NCI-H2029 (cell line): Measurements from ENCODE around the gene DNASE2.

Experiments used
- DNase-seq: peaks from one replicate; lab custom pipeline; 2025; lab: John Stamatoyannopoulos, UW

DNASE2 gene

DNA sequence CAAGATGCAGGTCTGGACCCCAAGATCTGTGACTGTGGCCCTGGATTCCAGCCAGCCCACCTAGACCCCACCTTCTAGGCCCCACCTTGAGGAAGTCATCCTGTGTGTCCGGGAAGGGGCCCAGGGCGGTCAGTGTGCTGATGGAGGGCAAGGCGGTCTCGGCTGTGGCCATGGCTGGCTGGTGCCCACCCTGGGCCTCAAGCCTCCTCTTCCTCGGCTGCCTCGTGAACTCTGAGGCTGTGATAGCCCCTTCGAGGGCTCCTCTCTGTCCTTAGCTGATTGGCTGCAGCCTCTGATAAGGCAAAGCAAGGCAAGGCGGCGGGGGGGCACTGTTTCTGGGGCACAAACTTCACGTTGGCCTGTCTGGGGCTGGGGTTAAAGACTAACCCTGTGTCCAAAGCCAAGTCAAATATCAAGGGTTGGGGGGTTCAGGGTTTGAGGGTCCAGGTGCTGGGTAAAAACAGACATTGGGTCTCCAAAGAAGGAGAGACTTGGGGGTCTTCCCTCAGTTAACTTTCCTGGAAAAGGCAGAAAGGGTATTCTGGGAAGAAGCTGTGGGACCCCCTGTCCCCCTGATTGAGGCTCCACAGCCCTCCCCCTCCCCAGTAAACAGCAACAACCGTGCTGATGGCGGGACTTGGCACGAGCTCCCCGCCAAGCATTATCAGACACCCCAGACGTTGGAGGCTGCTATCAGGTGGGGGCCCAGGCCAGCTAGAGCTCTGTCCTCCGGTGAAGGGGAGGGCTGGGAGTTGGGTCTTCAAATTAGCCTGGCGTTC, 5.9 kb upstream of the DNASE2 start, which contains the start of gene KLF1:
KLF1 (minus strand) TSS at position 233 of the 779 bp plus-strand sequence; CDS start at position 172, 61 bp downstream.
- no peak for DNase-seq

DNA sequence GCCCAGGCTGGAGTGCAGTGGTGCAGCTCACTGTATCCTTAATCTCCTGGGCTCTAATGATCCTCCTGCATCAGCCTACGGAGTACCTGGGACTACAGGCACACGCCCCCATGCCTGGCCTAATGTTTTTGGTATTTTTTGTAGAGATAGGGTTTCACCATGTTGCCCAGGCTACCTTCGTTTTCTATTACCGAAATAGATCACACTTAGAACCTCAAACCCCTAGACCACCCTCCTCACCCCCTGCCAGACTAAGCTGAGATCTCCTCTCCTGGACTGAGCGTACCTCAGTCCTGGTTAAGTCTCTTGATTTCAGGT, 5.4 kb upstream of the DNASE2 start:
- no peak for DNase-seq

DNA sequence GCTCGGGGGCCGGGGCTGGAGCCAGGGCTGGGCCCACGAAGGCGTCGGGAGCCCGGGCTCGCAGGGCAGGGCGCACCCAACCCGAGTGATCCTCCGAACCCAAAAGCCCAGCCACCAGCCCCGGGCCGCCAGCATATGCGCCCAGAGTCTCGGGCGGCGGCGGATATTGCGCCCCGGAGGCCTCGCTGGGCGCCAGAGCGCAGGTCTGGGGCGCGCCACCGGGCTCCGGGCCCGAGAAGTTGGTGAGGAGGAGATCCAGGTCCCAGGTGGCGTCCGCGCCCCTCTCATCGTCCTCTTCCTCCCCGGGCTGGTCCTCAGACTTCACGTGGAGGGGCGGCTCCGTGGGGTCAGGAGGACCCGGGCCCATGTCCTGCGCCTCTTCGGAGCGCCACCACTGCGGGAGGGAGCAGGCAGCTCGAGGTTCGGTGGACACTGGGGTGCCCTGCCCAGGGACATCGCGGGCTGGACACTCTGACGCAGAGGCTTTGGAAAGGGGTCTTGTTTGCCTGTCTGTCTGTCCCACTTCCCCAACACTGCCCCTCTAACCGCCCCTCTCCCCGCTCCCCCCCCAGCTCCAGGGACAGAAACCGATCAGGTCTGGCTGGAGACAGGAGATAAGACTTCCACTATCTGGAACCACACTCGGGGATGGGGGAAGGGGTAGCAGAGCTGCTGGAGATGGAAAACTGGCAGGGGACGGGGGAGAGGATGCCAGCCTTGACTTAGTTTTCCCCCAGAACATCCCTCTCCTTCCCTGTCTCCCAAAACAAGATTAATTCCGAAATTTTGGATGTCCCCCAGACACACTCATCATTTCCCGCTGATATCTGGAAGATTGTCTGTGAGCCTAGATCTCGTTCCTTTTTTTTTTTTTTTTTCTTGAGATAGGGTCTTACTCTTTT, 4.8 kb upstream of the DNASE2 start:
- DNase-seq = no peak

DNA sequence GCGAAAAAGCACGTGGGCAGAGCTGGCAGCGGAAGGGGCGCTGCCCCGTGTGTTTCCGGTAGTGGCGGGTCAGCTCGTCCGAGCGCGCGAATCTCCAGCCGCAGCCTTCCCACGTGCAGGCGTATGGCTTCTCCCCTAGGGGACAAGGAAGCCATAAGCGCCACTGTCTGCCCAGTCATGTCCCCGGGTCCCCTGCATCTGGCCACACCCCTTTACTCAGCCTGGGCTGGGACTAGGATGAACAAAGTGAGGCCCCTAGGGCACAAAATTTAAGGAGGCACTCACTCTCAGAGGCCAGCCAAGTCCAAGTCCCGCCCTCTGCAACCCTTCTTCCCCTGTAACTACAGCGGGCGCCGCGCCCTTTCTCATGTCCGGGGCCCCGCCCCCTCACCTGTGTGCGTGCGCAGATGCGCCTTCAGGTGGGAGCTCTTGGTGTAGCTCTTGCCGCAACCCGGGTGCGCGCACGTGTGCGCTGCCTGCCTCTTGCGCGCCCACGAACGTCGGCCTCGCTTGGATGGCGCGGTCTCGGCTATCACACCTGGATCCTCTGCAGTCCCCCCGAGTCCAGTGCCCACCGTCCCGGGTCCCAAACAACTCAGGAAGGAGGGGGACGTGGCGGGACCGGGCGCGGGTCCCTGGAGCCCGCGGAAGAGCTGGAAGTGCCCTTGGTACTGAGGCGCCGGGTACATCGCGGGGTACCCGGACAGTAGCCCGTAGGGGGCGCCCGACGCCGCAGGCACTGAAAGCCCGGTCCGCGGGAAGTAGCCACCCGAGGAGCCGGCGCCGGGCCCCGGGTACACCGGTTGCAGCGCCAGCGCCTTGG, 3.9 kb upstream of the DNASE2 start:
- peak; percentile 96 for DNase-seq

DNA sequence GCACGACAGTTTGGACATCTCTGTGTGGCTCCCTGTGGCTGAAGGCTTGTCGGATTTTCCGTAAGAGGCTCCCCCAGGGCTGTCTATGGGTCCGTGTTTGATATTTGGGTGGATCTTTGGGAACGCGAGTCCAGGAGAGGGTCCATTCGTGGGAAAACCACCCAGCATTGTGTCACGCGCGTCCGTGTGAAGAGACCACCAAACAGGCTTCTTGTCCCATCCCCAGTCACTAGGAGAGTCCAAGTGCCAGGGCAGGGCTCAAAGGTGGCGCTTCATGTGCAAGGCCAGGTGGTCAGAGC, 3.3 kb upstream of the DNASE2 start:
- DNase-seq = no peak

DNA sequence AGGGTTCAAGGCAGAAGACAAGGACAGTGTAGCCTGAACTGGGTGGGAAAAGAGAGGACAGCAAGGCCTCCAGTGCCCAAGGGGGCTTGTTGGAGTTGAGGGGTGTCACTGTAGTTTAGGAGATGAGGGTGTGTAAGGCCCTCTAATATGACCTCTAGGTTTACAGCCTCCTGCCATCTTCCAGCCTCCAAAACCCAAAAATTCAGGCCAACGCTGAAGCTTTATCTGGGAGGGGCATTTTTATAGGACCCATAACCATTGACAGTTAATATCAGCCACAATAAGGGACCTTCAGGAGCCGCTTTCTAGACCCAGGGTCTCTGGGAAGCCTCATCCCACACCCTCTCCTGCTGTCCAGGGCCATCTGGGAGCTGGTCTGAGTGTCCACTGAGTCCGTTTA, 3.0 kb upstream of the DNASE2 start:
- no peak for DNase-seq

DNA sequence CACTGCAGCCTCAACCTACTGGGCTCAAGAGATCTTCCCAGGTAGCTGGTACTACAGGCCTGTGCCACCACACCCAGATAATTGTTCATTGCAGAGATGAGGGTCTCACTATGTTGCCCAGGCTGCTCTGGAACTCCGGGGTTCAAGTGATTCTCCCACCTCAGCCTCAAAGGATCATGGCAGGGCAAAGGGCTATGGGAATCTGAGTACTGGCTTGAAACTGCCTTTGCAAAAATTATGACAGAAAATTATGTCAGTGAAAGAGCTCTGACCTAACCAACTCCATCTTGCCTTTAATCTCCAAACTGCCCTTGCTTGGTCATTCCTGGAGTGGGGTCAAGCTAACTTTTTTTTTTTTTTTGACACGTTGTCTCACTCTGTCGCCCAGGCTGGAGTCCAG, 1.3 kb upstream of the DNASE2 start:
- no peak for DNase-seq

DNA sequence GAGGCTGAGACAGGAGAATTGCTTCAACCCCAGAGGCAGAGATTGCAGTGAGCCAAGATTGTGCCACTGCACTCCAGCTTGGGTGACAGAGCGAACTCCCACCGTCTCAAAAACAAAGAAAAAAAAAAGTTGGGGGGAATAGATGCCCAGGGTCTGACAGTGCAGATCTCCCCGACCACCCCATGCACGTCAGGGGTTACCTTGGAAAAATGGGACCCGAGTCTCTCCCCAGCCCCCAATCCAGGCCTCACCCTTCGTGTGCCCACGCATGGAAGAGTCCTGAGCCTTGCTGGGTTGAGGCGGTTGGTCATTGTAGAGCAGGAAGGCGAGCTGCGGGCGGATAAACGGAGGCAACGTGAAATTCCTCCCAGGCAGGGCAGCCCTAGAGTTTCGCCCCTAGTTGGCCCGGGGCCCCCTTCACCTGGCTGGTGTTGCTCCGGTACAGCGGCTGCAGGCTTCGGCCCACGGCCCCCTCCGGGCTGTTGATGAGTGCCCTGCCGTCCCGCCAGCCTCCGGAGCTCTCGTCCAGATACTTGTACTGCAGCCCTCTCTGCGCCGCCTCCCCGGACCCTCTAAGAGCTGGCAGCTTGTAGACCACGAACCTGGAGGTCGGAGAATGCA, 588 bp downstream of the DNASE2 start:
- no peak for DNase-seq

DNA sequence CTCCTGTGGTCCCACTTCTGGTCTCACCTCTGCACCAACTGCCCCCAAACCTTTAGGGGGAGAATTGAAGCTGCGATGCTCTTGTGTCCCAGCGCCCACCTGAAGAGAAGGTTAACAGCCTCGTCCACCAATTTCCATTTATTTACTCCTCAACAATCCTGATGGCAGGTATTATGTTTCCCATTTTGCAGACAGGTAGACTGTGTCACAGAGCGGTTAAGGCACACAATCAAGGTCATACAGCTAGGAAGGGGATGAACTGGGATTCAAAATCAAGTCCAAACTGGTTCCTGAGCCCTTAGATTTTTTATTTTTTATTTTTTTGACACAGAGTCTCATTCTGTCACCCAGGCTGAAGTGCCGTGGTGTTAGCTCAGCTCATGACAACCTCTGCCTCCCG, 6.2 kb downstream of the DNASE2 start:
- no peak for DNase-seq

DNA sequence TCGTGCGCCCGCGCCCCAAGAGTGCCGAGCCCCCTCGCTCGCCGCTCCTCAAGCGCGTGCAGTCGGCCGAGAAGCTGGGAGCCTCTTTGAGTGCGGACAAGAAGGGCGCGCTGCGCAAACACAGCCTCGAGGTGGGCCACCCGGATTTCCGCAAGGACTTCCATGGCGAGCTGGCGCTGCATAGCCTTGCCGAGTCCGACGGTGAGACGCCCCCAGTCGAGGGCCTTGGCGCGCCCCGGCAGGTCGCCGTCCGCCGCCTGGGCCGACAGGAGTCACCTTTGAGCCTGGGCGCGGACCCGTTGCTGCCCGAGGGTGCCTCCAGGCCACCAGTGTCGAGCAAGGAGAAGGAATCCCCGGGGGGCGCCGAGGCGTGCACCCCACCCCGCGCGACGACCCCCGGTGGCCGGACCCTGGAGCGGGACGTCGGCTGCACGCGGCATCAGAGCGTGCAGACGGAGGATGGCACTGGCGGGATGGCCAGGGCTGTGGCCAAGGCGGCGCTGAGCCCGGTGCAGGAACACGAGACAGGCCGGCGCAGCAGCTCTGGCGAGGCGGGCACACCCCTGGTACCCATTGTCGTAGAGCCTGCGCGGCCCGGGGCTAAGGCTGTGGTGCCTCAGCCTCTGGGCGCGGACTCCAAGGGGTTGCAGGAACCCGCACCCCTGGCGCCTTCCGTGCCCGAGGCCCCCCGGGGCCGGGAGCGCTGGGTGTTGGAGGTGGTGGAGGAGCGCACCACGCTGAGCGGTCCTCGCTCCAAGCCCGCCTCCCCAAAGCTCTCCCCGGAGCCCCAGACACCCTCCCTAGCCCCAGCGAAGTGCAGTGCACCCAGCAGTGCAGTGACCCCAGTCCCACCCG, 7.1 kb downstream of the DNASE2 start:
- no peak for DNase-seq

DNA sequence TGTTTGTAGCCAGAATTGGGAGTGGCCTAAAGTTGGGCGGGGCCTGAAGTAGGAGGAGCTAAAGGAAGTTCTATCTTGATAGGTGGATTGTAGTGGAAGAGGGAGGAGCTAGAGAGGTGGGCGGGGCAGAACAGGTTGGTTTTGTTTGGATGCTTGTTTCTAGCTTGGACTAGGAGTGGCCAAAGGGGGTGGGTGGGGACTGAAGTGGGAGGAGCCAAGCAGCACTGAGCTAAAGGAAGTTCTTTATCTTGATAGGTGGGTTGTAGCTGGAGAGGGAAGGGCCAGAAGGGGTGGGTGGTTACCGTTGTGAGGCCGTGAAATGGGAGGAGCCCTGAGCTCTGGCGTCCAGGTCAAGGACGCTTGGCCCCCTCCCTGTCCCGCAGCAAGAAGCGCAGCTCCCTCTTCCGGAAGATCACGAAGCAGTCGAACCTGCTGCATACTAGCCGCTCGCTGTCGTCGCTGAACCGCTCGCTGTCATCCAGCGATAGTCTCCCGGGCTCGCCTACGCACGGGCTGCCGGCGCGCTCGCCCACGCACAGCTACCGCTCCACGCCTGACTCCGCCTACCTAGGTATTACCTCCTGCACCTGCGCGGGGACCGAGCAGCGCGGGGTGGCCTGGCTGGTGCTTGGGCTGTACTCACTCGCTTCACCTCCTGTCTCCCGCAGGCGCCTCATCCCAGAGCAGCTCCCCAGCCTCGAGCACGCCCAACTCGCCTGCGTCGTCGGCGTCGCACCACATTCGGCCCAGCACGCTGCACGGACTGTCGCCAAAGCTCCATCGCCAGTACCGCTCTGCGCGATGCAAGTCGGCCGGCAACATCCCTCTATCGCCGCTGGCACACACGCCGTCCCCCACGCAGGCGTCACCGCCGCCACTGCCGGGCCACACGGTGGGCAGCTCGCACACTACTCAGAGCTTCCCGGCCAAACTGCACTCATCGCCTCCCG, 8.0 kb downstream of the DNASE2 start:
- DNase-seq = peak; percentile 44

DNA sequence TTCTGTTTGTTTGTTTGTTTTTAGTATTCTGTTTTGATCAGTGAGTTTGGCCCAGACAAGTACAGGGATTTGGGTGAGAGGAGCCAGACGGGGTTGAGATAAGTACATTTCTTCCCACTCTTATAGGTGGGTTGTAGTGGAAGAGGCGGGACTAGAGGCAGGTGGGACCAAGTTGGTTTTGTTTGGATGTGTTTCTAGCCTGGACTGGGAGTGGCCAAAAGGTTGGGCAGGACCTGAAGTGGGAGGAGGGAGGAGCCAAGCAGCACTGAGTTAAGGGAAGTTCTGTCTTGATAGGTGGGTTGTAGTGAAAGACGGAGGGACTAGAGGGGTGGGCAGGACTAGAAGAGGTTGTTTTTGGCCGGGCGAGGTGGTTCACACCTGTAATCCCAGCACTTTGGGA, 9.0 kb downstream of the DNASE2 start:
- no peak for DNase-seq

DNA sequence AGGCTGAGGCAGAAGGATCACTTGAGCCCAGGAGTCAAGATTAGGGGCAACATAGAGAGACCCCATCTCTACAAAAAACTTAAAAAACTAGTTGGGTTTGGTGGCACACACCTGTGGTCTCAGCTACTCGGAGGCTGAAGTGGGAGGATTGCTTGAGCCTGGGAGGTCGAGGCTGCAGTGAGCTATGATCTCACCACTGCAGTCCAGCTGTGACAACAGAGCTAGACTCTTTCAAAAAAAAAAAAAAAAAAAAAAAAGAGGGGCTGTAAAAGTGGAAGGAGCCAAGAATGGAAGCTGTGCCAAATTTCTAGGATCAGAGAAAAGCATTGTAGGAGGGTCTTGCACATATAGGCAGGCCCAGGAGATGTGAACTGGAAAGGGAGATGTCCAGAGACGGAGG, 9.6 kb downstream of the DNASE2 start:
- DNase-seq = no peak

DNA sequence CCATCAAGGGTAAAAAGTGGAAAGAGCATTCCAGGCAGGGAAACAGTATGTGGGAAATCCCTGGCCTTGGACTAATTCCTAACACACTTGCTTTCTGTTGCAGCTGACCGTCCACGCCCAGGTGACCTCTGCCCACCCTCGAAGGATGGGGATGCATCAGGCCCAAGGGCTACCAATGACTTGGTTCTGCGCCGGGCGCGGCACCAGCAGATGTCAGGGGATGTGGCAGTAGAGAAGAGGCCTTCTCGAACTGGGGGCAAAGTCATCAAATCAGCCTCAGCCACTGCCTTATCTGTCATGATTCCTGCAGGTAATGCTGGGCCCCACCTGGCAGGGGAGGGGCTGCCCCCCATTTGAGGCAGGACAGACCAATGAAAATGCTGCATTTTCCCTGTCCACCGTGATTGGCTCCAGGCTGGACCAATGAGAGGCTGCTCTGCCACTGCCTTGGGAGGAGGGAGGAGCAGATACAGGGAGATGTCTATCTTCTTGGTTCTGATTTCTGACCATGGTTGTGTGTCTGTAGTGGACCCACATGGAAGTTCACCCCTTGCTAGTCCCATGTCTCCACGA, 12.6 kb downstream of the DNASE2 start:
- DNase-seq = peak; percentile 40

DNA sequence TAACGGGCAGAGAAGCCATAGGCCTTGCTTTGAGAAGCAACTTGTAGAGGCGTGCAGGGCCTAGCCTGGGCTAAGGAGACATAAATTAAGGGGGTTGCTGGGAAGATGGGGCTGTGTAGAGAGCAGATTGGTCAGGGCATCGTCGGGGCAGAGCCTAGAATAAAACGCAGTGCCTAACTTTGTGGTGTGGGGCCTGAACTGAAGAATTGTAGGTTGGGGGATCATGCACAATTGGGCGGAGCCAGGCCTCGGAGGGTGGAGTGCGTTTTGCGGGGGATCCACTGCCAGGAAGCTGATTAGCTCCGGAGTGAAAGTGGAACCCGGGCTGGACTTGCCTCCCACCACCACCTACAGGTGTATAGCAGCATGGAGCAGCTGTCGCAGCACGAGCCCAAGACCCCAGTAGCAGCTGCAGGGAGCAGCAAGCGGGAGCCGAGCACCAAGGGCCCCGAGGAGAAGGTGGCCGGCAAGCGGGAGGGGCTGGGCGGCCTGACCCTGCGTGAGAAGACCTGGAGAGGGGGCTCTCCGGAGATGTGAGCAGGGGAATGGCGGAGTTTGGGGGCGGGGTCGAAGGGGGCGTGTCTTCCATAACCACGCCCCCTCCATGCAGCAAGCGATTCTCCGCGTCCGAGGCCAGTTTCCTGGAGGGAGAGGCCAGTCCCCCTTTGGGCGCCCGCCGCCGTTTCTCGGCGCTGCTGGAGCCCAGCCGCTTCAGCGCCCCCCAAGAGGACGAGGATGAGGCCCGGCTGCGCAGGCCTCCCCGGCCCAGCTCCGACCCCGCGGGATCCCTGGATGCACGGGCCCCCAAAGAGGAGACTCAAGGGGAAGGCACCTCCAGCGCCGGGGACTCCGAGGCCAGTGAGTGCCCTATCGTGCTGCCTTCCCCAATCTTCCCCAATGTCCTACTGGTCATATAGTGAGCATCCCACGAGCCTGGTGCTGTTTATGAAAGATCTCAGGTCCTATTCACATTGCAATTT, 13.8 kb downstream of the DNASE2 start:
- peak; percentile 79 for DNase-seq

DNA sequence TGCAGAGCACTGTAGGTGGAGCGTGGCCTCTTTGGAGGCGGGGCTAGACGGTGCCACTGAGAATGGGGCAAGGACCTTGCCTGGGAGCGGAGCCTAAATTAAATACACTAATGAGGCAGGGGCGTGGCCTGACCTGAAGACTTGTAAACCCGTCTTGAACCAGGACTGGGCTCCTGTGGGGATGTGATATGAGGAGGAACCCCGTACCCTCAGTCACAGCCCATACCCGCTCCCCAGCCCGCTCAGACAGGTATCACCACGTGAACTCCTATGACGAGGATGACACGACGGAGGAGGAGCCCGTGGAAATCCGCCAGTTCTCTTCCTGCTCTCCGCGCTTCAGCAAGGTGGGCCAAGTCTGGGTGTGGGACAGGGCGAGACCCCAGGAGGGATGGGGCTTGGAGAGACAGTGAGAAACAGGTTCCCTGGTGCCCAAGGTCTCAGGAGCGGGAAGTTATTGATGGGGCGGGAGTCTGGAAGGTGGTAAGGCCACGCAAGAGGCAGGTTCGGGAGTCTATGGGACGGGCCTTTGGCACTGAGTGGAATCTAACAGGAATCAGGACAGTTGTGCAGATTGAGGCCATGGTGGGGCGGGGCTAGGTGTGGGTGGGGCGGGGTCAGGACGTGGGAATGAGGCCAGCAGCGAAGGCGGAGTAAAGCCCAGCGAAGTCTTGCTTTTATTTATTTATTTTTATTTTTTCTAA, 14.7 kb downstream of the DNASE2 start:
- DNase-seq = no peak

DNA sequence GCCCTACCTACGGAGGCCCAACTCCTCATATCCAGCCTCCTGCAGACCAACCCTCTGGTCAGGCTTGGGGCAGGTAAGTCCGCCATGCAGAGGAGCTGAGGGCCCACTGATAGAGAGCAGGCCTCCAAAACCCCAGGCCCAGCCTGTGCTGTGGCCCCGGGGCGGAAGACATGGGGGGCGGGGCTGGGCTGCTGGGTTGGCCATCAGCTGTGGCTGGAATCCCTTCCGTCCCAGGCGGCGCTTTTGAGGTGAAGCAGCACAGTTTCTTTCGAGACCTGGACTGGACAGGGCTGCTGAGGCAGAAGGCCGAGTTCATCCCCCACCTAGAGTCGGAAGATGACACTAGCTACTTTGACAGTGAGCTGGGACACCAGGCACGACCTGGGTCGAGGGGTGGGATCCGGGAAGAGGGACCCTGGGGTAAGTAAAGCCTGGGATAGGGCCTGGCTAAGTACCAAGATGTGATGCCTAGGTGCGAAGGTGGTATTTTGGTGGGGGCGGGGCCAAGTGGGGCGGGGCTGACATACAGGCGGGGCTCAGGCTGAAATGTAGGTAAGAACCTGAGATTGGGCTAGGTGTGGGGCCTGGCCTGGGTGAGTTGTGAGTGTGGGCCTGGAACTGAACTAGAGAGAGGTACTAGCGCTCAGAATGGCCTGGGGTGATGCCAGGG, 15.4 kb downstream of the DNASE2 start:
- DNase-seq = no peak
